Stimulated activated CD4-positive, alpha-beta T cell treated with anti-CD3 and anti-CD28 coated beads, Interleukin-2, amount 100 ng/mL, for 4 hours (primary cell): ENCODE data around the gene CACNA1E.
"Not testable (repeated sequence)": the region's sequence is repeated elsewhere in the genome, so short reads cannot be mapped to it uniquely, and the experiment has no call there.

Source experiments
- DNase-seq: peaks from one replicate; pipeline ENCODE4 v3.0.0-alpha.2; 2020; ENCODE audit warnings: low read depth

Gene CACNA1E

DNA sequence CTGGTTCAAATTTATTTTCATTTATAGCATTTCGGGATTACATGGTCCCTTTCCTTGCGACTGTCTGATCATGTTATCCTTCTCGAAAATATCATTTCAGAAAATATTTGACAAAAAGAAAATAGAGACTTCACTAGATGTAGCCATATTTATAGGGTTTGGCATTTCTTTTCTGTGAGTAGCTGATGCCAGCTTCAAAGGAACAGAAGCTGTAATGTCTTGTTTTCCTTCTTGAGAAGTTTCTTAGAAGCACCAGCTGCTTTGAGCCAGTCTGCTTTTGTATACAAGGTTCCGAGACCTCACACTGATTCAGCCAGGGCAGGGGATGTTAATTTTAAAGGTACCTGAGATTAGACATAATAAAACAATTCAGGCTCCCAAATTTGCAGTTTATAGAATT, 329.9 kb downstream of the CACNA1E start:
- DNase-seq, result no peak

DNA sequence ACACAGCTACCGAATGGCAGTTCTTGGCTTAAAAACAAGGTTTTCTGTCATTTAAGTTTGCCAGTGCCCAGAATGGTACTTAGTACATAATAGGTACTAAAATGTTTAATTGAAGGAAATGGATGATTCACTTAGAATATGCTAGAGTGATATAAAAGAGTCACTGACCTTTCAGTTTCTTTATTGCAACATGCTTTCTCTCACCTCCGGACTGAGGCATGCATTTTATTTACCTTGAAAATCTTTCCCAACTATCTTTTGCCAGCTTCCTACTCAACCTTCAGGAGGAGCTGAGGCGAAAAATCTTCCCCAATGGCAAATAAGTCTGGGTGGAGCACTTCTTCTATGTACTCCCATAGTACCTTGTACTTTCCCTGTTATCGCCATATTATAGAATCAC, 333.3 kb downstream of the CACNA1E start:
- DNase-seq, result no peak

DNA sequence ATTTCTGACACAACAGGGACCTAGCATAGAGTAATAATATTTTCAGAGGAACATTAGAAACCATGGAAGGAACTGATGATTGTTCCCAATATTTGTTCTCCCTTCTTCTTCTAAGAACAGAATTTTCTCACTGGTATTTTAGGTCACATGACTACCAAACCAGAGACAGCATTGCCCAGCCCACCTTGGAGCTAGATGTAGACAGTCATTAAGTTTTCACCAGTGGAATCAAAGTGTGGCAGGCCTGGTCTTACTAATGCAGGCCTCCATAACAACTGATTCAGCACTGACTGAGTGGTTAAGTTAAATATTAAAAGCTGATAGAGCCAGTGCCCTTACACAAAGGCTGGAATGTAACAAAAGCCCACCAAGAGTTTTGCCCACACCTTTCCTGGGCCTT, 333.8 kb downstream of the CACNA1E start:
- DNase-seq, result no peak

DNA sequence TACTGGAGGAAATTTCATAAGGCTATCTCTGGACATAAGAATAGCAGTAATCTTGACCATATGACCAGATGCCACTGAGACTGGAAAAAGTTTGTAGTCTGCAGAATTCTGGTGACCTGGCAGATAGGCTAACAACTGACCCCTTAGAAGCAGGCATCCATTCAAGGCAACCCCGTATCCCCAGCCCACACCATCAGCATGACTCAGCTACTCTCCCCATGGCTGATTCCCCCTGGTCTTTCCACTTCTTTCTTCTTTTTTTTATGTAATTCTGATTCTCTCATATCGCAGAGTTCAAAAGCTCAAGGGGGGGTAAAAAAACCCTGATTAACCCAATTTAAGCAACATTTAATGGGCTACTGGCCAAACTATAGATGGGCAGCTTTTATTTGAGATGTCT, 335.1 kb downstream of the CACNA1E start:
- DNase-seq, result no peak

DNA sequence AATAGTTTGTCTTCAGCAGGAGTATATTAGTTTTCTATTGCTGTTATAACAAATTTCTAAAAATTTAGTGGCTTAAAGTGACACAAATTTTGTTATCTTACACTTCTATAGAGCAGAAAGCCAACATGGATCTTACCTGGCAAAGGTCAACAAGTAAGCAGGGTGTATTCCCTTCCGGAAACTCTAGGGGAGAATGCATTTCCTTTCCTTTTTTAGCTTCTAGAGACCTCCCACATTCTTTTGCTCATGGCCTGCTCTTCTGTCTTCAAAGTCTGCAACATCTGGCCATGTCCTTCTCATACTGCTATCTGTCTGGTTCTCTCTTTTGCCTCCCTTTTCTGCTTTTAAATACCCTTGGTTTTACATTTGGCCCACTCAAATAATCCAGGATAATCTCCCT, 335.6 kb downstream of the CACNA1E start:
- DNase-seq, result no peak

DNA sequence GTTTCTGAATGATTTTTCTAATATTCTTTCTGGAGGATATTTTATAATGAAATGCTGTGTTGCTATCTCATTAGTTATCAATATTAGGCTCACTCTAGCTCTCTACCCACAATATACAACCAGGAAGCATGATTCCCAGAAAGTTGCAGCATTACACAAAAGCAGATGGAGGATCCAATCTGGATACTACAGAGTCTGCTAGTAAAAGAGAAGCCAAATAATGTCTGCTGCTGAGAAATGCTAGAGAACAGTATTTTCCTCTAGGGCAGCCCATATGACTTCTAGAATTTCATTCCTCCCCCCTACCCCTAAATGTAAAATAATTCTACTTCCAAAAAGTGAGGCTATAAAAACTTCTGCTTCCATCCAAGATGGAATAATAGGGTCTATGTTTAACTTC, 338.4 kb downstream of the CACNA1E start:
- no peak for DNase-seq

DNA sequence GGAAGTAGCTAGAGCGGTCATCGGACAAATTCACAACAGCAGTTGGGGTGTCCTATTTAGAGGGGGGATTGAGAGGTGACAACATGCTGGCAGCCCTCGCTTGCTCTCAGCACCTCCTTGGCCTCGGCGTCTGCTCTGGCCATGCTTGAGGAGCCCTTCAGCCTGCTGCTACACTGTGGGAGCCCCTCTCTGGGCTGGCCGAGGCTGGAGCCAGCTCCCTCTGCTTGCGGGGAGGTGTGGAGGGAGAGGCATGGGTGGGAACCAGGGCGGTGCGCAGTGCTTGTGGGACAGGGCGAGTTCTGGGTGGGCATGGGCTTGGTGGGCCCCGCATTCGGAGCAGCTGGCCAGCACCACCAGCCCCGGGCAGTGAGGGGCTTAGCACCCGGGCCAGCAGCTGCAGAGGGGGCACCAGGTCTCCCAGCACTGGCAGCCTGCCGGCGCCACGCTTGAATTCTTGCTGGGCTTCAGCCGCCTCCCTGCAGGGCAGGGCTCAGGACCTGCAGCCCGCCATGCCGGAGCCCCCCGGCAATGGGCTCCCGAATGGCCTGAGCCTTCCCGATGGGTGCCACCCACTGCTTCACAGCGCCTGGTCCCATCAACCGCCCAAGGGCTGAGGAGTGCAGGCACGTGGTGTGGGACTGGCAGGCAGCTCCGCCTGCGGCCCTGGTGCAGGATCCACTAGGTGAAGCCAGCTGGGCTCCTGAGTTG, 349.0 kb downstream of the CACNA1E start:
- DNase-seq, result not testable (repeated sequence)

DNA sequence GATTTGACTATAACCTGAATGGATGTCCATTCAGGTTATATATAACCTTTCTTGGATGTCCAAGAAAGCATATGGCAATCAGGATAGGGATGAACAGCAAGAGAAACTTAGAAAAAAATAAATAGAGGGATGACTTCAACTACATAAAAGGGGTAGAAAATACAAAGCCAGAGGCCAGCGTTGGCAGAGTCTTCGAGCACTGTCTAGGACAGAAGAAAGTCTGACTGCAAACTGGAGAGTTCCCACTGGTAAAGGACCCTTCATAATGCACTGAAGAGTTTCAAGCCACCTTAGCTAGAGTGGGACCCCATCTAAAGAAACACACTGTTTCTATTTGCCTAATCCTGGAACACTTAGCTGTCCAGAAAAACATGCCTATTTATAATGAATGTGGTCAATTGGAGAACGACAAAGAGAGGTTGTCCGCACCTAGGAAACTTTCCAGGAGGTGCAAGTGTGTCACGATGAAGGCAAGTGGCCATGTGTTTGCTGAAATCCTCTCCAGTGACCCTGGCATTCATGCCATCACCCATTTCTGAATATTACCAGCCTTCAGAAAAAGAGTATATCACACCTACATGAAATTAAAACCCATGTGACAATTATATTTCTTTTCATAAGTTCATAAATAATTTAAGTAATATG, 362.8 kb downstream of the CACNA1E start:
- no peak for DNase-seq

DNA sequence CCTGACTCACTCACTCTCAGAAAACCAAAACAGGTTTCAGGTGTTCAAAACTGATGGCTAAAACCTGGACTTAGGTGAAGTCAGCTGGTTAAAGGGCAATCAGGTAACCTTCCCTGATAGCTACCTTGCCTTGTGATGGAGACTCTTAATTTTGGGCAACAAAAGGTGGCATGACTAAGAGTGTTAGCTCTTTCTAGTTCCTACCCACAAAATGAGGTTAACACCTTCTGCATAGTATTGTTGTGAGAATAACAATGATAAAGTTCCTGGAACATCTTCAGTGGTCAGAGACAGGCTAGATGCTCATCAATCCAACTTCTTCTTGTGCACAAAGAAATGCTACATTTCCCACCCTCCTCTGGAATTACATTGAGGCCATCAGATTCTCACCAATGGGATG, 363.4 kb downstream of the CACNA1E start:
- DNase-seq, result no peak

DNA sequence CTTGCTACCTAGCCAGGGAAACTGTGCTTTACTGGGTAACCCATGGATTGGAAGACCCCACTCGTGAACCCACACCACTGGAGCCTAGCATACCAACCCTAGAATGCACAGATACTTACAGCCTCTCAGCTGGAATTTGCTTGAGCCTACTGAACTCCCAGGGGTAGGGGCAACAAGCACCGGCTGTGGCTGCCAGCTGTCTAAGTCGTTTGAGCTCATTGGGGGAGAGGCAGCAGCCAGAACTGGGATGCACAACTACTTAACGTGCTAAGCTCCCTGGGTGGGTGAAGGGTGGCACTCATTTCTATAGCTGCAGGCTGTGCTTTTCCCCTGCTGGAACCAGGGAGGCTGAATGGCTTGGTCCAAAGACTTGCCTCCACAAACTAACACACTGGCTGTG, 365.8 kb downstream of the CACNA1E start:
- DNase-seq, result no peak

DNA sequence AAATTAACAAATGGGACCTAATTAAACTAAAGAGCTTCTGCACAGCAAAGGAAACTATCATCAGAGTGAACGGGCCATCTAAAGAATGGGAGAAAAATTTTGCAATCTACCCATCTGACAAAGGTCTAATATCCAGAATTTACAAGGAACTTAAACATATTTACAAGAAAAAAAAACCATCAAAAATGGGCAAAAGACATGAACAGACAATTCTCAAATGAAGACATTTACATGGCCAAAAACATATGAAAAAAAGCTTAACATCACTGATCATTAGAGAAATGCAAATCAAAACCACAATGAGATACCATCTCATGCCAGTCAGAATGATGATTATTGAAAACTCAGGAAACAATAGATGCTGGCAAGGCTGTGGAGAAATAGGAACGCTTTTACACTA, 370.9 kb downstream of the CACNA1E start:
- DNase-seq, result not testable (repeated sequence)

DNA sequence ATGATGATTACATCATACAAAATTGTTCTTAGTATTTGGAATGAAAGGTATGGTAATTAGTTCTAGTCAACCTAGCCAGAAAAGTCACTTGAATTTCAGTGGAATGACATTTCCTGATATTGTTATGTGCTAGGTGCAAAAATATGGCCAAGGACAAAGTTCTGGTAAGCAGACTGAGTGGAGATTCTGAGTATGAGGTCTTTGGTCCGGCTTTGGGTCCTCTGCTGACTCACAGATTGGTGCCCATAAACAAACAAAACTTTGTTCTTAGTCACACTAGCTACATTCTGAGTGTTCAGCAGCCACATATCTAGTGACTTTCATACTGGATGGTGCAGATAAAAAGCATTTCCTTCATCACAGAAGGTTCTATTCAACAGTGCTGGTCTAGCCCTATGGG, 372.1 kb downstream of the CACNA1E start:
- DNase-seq, result no peak
